Activated CD4-positive, alpha-beta T cell treated with anti-CD3 and anti-CD28 coated beads, Interleukin-2, amount 50 U/mL, for 16 hours (primary cell): ENCODE measurements around the gene EFCC1.
"Not testable (repeated sequence)": the region's sequence is repeated elsewhere in the genome, so short reads cannot be mapped to it uniquely, and the experiment has no call there.

Experiments
- DNase-seq: peaks from one replicate; pipeline ENCODE4 v3.0.0-alpha.2; 2020

Gene EFCC1

GRCh38 chr3:129084501-129084900 lies 83.4 kb downstream of the EFCC1 start:
- DNase-seq: no peak

- no peak for DNase-seq
Measured at GRCh38 chr3:129085165-129085715, 84.1 kb downstream of the EFCC1 start.

- DNase-seq: no peak
Measured at GRCh38 chr3:129085818-129086217, 84.7 kb downstream of the EFCC1 start.

GRCh38 chr3:129087138-129087702 lies 86.1 kb downstream of the EFCC1 start:
- no peak for DNase-seq

GRCh38 chr3:129087904-129088303 lies 86.8 kb downstream of the EFCC1 start:
- DNase-seq: not testable (repeated sequence)

- not testable (repeated sequence) for DNase-seq
Measured at GRCh38 chr3:129088312-129088711, 87.2 kb downstream of the EFCC1 start.
